Endothelial cell of umbilical vein (primary cell): ENCODE measurements around the gene TNFAIP1. TPM values are rescaled to one million over a fixed set of nuclear protein-coding genes. Genes with fewer than 3 reads are reported as not detected.

Source experiments
- BruUV-seq: library from RNA; stranded (reverse); fragments of 400-500 nt; replicated peaks from 2 replicates; lab custom pipeline; 2021; lab: Mats Ljungman, UMichigan
- CTCF ChIA-PET: fragments of 300-600, 350-600 bp; sonication (Branson Sonifier 250); formaldehyde crosslinking; loops from one replicate; lab custom pipeline; 2021; ENCODE audit warnings: antibody characterized with exemption, inconsistent platforms; lab: Charles Lee
- POLR2A ChIA-PET: fragments of 300-600, 350-600 bp; sonication (Branson Sonifier 250); formaldehyde crosslinking; loops from one replicate; lab custom pipeline; 2021; ENCODE audit warnings: antibody characterized with exemption, inconsistent platforms; lab: Charles Lee
- DNase-seq: peaks from one replicate; pipeline ENCODE4 v3.0.0-alpha.2; 2011; ENCODE audit warnings: low read depth, low spot score
- FAIRE-seq: peaks from 2 replicates; lab custom pipeline; 2011; peaks lifted over from hg19 to GRCh38; lab: Jason Lieb, UNC
- H2AFZ ChIP-seq: 2 replicates; pipeline ENCODE4 v1.6.0; 2012; ENCODE audit warnings: low read depth, low read length, control low read depth, inconsistent platforms
- H3K27ac ChIP-seq: 2 replicates; pipeline ENCODE4 v1.5.1; 2011; ENCODE audit warnings: low read depth, mild to moderate bottlenecking, control low read depth, low read length, moderate library complexity; ENCODE audit not compliant: insufficient read depth
- H3K27me3 ChIP-seq, 2 experiments: 2 replicates each; pipeline versions ENCODE4 v1.6.0 to v1.6.1; 2011; ENCODE audit warnings: low read length in 2 of 2, mixed read lengths in 1 of 2; ENCODE audit not compliant: control insufficient read depth in 2 of 2, insufficient read depth in 2 of 2
- H3K36me3 ChIP-seq, 2 experiments: 2 replicates in 1 of 2; 3 replicates in 1 of 2; pipeline ENCODE4 v1.5.1; 2011; ENCODE audit warnings: low read length in 2 of 2, mild to moderate bottlenecking in 1 of 2, moderate library complexity in 1 of 2; ENCODE audit not compliant: control insufficient read depth in 2 of 2, insufficient read depth in 2 of 2; ENCODE audit errors: extremely low read depth in 1 of 2
- H3K4me1 ChIP-seq: 3 replicates; pipeline ENCODE4 v1.5.1; 2011; ENCODE audit warnings: mild to moderate bottlenecking, low read length; ENCODE audit not compliant: control insufficient read depth, insufficient read depth; ENCODE audit errors: extremely low read depth
- H3K4me2 ChIP-seq: 2 replicates; pipeline ENCODE4 v1.6.1; 2011; ENCODE audit warnings: low read length, control low read depth, mixed read lengths; ENCODE audit not compliant: insufficient read depth
- H3K4me3 ChIP-seq, 3 experiments: fragments of 200-600 bp in 1 of 3; sonication (generic), shearing (Covaris generic) in 1 of 3; replicated peaks in 1 of 3; 2 replicates each; pipeline ENCODE4 v1.5.1; 2011 to 2016; ENCODE audit warnings: control low read depth in 3 of 3, low read length in 3 of 3, mild to moderate bottlenecking in 2 of 3, inconsistent platforms in 1 of 3, low read depth in 1 of 3, moderate library complexity in 1 of 3; ENCODE audit not compliant: insufficient read depth in 1 of 3
- H3K79me2 ChIP-seq: 2 replicates; pipeline ENCODE4 v1.6.0; 2012; ENCODE audit warnings: low read length, inconsistent platforms; ENCODE audit not compliant: control insufficient read depth, insufficient read depth
- H3K9ac ChIP-seq: replicated peaks from 2 replicates; pipeline ENCODE3; 2011; ENCODE audit warnings: low read length, control low read depth; ENCODE audit not compliant: insufficient read depth; ENCODE audit errors: extremely low read depth
- H3K9me1 ChIP-seq: replicated peaks from 3 replicates; pipeline ENCODE4 v1.6.0; 2011; ENCODE audit warnings: mild to moderate bottlenecking, low read length; ENCODE audit not compliant: control insufficient read depth, insufficient read depth; ENCODE audit errors: extremely low read depth
- H3K9me3 ChIP-seq: replicated peaks from 2 replicates; pipeline ENCODE4 v1.5.1; 2012; ENCODE audit warnings: low read length, inconsistent platforms; ENCODE audit not compliant: control insufficient read depth, insufficient read depth
- H4K20me1 ChIP-seq: replicated peaks from 2 replicates; pipeline ENCODE3; 2011; ENCODE audit warnings: mild to moderate bottlenecking, low read length; ENCODE audit not compliant: control insufficient read depth, insufficient read depth; ENCODE audit errors: extremely low read depth
- CTCF ChIP-seq, 2 donors: IDR thresholded peaks; 1 replicate in 1 of 2; 2 replicates in 1 of 2; pipeline ENCODE4 v1.5.1; 2011; ENCODE audit warnings: low read length in 2 of 2, mild to moderate bottlenecking in 2 of 2, moderate library complexity in 2 of 2, control low read depth in 1 of 2, inconsistent platforms in 1 of 2, low read depth in 1 of 2; ENCODE audit not compliant: insufficient read depth in 1 of 2; ENCODE audit errors: extremely low read depth in 1 of 2
- EZH2 ChIP-seq: IDR thresholded peaks from 2 replicates; pipeline ENCODE4 v1.6.1; 2012; ENCODE audit warnings: borderline replicate concordance, low read depth, mild to moderate bottlenecking, moderate library complexity, low read length, inconsistent platforms; ENCODE audit not compliant: severe bottlenecking
- FOS ChIP-seq: IDR thresholded peaks from 2 replicates; pipeline ENCODE4 v1.6.1; 2011; ENCODE audit warnings: mild to moderate bottlenecking, low read length, moderate library complexity, borderline replicate concordance; ENCODE audit not compliant: insufficient read depth
- GATA2 ChIP-seq: IDR thresholded peaks from 2 replicates; pipeline ENCODE4 v1.7.0; 2011; ENCODE audit warnings: low read depth, mild to moderate bottlenecking, moderate library complexity, mixed read lengths, low read length; ENCODE audit not compliant: insufficient read length, insufficient read depth
- JUN ChIP-seq: IDR thresholded peaks from 2 replicates; pipeline ENCODE4 v1.6.1; 2011; ENCODE audit warnings: borderline replicate concordance, low read depth; ENCODE audit not compliant: insufficient read length, insufficient read depth
- MAX ChIP-seq: IDR thresholded peaks from 2 replicates; pipeline ENCODE4 v1.6.1; 2011; ENCODE audit not compliant: insufficient read depth, insufficient read length
- MYC ChIP-seq: IDR thresholded peaks from one replicate; pipeline ENCODE4 v1.6.1; 2011; ENCODE audit warnings: mild to moderate bottlenecking, low read depth, low read length
- POLR2A ChIP-seq: IDR thresholded peaks from 2 replicates; pipeline ENCODE4 v1.6.1; 2012; ENCODE audit warnings: low read depth, mild to moderate bottlenecking, control low read depth, low read length
- POLR2AphosphoS5 ChIP-seq: IDR thresholded peaks from 2 replicates; pipeline ENCODE4 v1.6.1; 2012; ENCODE audit warnings: low read depth, mild to moderate bottlenecking, control low read depth, low read length, moderate library complexity; ENCODE audit not compliant: insufficient read depth
- dilution Hi-C: fragments of 300-500 bp; cut with MboI; formaldehyde crosslinking; loops from one replicate; pipeline ENCODE4 v1.15.0; 2019; ENCODE audit warnings: low sequenced_read_pairs; ENCODE audit not compliant: extremely low pct_ligation_motif_present
- intact Hi-C: fragments of 100-400 bp; cut with micrococcal nuclease; formaldehyde crosslinking; loops from one replicate; pipeline ENCODE4 v1.10.0; 2022
- polyA plus RNA-seq, 4 experiments: library from polyadenylated mRNA; depleted of rRNA in 3 of 4; stranded (reverse) in 3 of 4; unstranded in 1 of 4; fragments of >200 nt; gene quantifications; 2 replicates each; pipeline versions ENCODE4 v1.2.1 to v1.2.3, GENCODE V29; 2011 to 2012; ENCODE audit warnings: missing spikeins in 1 of 4
- total RNA-seq: library from RNA; stranded (reverse); gene quantifications from 2 replicates; pipeline ENCODE4 v1.2.3, GENCODE V29; 2021

TNFAIP1 gene
- total and polyA plus RNA-seq, 2 donors (not counting 3 experiments of a cell fraction or from before 2014, with no cell fraction given), result 85.7 to 89.6 TPM

- Histone ChIP-seq H4K20me1 (no peaks in the 10 kb centered on the region), H3K79me2 (no peaks in the 10 kb centered on the region), H3K27me3 (no peaks in the 10 kb centered on the region), H3K4me3 (no peak overlapping the region), H3K36me3 (peaks cover 14 to 27% of the 10 kb centered on the region in 2 experiments), H3K27ac (no peak overlapping the region), H2AFZ (no peak overlapping the region), H3K9ac (no peak overlapping the region), H3K9me1 (no peaks in the 10 kb centered on the region), H3K4me1 (no peaks in the 10 kb centered on the region), H3K9me3 (no peaks in the 10 kb centered on the region), H3K4me2 (no peak overlapping the region)
- POLR2A ChIA-PET, result interaction anchor here (0.6 kb wide), 1 partner anchor 82 kb away, joined by 6 read pairs; no protein-coding TSS in a partner anchor
- FAIRE-seq, result no peak
- dilution Hi-C loops, result no loop called here
- DNase-seq, result no peak
- intact Hi-C loops, result no loop called here
- no peak for TF ChIP-seq FOS
- no peak for TF ChIP-seq EZH2
- TF ChIP-seq MAX, result no peak
- no peak for TF ChIP-seq JUN
- TF ChIP-seq POLR2AphosphoS5, result no peak
- no peak for TF ChIP-seq POLR2A
- TF ChIP-seq CTCF (IDR thresholded peaks at IDR 0.05; ENCODE audit: extremely low read depth in 1 of 2, insufficient read depth in 1 of 2, low read depth in 1 of 2, low read length in 2 of 2), result no peak
- no peak for TF ChIP-seq MYC
- no peak for TF ChIP-seq GATA2
- no TSS peak for BruUV-seq
- CTCF ChIA-PET, result interaction anchor here (1.8 kb wide), 1 partner anchor 53 kb away, joined by 5 read pairs; no protein-coding TSS in a partner anchor
These were observed 28.5 kb downstream of the TNFAIP1 start for GRCh38 chr17:28363776-28364650.
